HG02610 (cell line): ENCODE results near the gene MRPS16.
"Not testable (repeated sequence)": the region's sequence is repeated elsewhere in the genome, so short reads cannot be mapped to it uniquely, and the experiment has no call there.

Source experiments
- ATAC-seq: cut with Tn5 transposase; IDR thresholded peaks from one replicate; pipeline ENCODE4 v1.9.1; 2021; ENCODE audit warnings: mild to moderate bottlenecking, moderate library complexity; ENCODE audit not compliant: unreplicated experiment

MRPS16 gene

GRCh38 chr10:73252445-73253224 lies at the start of gene MRPS16:
Gene MRPS16 (minus strand): TSS chr10:73252644. CDS start chr10:73252482, 162 bp downstream.
- ATAC-seq, result peak; percentile 74

GRCh38 chr10:73296946-73297345 lies 44.5 kb upstream of the MRPS16 start:
- no peak for ATAC-seq

- no peak for ATAC-seq
These were observed 41.0 kb upstream of the MRPS16 start for GRCh38 chr10:73293461-73293860.

GRCh38 chr10:73289958-73290357 lies 37.5 kb upstream of the MRPS16 start:
- no peak for ATAC-seq

- ATAC-seq, result no peak
These were observed 35.0 kb upstream of the MRPS16 start for GRCh38 chr10:73287441-73287840.

DNA sequence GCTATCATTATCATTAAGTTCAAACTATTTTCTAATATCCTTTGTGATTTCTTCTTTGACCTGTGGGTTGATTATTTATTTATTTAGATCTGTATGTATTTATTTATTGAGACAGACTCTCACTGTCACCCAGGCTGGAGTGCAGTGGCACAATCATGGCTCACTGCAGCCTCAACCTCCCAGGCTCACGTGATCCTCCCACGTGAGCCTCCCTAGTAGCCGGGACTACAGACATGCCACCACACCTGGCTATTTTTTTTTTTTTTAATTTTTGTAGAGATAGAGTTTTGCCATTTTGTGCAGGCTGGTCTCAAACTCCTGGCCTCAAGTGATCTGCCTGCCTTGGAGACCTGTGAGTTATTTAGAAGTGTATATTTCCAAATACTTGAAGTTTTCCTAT lies 28.7 kb upstream of the MRPS16 start:
- no peak for ATAC-seq

DNA sequence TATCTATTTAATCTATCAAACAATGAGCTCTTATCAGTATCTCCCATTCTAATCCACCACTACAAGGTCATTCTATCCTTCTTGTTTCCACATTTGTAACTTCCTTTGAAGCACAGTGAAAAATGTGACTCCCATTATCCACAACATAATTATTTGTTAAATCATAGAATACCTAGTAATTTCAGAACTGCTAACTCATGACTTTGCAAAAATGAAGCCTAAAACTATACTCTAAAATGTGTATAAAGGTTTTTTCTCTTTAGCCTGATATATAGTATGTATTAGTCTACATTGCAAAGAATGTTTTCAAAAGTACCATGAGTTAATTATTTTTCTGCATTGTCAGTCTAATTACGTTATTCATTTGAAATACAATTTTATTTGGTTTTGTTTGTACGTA lies 12.0 kb upstream of the MRPS16 start:
- ATAC-seq, result no peak

DNA sequence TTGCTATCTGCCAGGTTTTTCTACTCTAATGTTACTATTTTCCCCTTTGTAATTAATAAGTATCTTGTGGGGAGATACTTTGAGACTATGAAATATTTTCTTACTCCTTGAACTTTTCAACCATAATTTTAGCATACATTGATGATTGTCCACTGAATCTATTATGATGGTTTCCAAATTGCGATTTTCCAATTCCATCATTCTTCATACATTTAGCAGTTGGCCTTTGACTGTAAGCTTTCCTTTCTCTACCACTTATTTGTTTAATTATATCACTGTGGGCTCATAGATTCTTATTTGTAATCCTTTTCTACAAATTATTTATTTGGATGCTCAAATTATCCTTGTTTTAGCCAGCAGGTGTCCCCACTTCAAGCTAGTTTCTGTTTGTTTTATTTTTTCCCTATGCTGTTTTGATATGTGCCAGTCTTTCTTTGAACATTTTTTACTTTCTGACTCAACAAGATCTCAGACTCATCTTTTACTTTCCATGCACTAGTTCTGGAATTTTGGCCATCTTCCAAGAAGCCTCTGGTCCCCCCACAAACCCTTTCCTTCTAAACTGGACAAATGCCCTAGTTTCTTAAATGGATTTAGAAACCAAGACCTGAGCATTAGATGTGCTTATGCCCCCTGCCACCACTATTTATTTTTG lies 11.4 kb upstream of the MRPS16 start:
- ATAC-seq, result no peak

DNA sequence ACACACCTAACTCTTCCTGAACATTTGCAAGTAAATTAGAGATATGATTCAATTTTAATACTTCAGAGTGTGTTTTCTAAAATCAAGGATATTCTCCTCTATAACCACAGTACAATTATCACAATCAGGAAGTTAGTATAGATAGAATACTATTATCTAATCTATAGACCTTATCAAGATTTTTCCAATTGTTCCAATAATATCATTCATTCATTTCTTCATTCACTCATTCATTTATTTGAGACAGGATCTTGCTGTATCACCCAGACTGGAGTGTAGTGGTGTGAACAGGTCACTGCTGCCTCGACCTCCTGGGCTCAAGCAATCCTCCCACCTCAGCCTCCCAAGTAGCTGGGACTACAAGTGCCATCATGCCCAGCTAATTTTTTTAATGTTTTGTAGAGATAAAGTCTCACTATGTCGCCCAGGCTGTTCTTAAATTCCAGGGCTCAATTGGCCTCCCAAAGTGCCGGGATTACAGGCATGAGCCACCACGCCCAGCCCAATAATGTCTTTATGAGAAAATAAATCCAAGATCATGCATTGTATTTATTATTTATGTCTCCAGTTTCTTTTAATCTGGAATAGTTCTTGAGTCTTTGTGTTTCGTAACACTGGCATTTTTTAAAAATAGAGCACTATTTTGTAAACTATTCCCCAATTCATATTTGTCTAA lies 10.6 kb upstream of the MRPS16 start:
- ATAC-seq, result no peak

GRCh38 chr10:73262105-73262730 lies 9.8 kb upstream of the MRPS16 start:
- no peak for ATAC-seq

- no peak for ATAC-seq
These were observed 9.0 kb upstream of the MRPS16 start for GRCh38 chr10:73261362-73261995.

GRCh38 chr10:73258612-73259011 lies 6.2 kb upstream of the MRPS16 start:
- ATAC-seq, result not testable (repeated sequence)

DNA sequence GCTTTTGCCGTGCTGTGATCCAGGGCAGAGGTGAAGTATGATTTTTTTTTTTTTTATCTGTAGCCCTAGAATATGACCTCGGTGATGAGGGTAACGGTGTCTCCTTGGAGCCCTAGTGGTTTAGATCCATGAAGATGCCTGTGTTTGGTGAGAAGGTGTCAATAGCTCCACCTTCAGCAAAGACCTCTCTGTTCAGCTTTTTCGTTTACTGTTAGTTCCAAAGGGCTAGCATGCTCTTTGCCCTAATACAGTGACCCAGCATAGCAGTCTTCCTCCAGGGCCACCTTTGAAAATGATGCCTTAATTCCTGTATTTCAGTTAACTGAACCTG lies 746 bp upstream of the MRPS16 start:
- ATAC-seq, result no peak

DNA sequence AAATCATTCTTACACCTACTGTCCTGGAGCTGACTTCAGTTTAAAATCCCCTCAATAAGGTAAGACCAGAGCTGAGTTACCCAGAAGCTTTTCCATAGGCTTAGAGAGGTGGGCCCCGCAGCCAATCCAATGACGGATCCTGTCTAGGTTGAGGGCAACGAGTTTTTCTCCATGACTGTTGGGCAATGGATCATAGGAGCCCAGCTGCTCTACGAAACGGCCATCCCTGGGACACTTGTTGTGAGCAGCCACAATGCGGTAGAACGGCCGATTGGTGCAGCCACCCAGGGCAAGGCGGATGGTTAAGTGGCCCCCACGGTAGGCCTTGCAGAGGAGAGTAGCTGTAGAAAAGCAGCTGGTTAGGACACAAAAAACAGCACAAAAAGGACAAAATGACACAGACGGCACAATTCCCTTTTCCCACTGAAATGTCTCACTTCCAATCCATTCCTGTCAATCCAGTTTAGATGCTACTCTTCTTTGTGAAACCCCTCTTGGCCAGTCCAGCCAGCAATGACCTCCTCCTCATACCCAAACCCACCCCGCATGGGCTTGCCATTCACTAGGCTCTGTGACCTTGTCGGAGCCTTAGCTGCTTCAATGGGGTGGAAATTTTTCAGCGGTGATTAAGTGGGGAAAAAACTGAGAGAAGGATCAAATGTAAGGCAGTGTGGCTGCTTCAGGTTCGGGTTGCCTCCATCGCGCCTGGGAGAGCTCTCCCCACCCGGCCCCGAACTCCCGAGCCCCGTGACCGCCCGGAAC lies 580 bp downstream of the MRPS16 start:
- peak; percentile 4 for ATAC-seq

- ATAC-seq, result no peak
These were observed 4.2 kb downstream of the MRPS16 start for GRCh38 chr10:73248259-73248724.

DNA sequence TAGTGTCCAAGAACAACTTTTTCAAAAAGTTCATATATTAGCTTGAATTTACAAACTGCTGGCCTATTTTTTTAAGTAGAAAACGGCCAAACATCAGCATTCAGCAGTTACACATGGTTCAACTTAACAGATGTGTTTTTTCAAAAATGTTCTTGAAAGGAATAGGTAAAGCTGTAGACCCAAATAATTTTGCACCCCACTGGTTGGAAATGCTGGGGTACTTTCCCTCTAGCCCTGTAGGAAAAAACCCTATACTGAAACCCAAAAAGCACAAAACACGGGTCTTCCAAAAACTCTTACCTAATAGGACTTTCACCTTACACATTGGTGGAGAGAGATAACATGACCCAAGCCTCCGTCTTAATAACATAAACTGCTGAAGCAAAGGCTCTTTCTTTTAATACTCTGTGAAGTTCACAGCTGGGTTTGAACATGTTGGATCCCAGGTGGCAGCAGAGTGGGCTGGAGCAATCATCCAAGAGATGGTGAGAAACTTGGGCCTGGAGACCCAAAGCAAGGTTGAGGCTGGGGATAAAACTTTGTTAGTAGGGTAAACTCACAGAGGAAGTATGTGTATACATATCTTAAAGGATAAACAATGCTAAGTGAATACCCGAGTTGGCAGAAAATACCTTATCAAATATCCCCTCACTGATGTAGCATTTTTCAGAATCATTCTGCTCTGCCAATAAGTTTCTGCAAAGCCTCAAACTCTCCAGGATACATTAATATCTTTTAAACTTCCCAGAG lies 4.8 kb downstream of the MRPS16 start:
- no peak for ATAC-seq

GRCh38 chr10:73246646-73247508 lies 5.6 kb downstream of the MRPS16 start, which contains the start of gene DNAJC9:
Gene DNAJC9 (minus strand): TSS chr10:73247255. CDS start chr10:73247189, 66 bp downstream.
- peak; percentile 83 for ATAC-seq

GRCh38 chr10:73246322-73246645 lies 6.2 kb downstream of the MRPS16 start:
- no peak for ATAC-seq
